Esophagus muscularis mucosa (tissue), 4 donors: ENCODE measurements around the gene ZNF629.

ENCODE experiments used
- EP300 ChIP-seq: sonication (generic); formaldehyde crosslinking; IDR thresholded peaks from one replicate; pipeline ENCODE4 v1.6.1; 2017; ENCODE audit warnings: antibody characterized with exemption
- POLR2A ChIP-seq: fragments of 450-650 bp; IDR thresholded peaks from one replicate; pipeline ENCODE4 v1.6.1; 2017; ENCODE audit warnings: antibody characterized with exemption, moderate library complexity, mild to moderate bottlenecking, low read depth
- POLR2AphosphoS5 ChIP-seq, 2 donors: sonication (generic); formaldehyde crosslinking; IDR thresholded peaks; one replicate each; pipeline ENCODE4 v1.6.1; 2017; ENCODE audit warnings: antibody characterized with exemption in 2 of 2
- TF ChIP-seq, protein P1 (sequence below), 3 experiments: fragments of 200-600 bp in 2 of 3; fragments of 450-650 bp in 1 of 3; sonication (generic) in 2 of 3; IDR thresholded peaks; one replicate each; pipeline ENCODE4 v1.5.1; 2017 to 2019; ENCODE audit warnings: antibody characterized with exemption in 3 of 3, mild to moderate bottlenecking in 2 of 3, moderate library complexity in 1 of 3

DNA sequence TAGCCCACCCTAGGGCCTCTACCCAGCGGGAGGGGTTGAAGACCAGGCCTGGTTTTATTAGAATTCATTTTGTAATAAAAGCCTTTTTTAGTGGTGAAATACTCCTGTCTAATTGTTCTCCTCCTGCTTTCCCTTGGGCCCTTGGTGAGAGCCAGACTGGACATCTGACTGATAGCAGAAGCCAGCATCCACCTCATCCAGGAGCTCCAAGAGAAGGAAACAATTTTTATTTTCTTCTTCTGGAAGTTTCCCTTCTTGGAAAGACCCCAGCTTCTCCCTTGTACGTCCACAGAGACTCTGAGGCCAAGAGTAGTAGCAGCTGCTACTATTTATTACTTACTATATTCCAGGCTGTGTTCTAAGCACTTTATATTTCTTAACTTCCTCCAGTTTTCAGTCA is 42.8 kb downstream of the ZNF629 start:
- TF ChIP-seq EP300 (no peak), POLR2A (no peak), POLR2AphosphoS5 (IDR thresholded peaks at IDR 0.05) (no peak)
- TF ChIP-seq, protein P1, sequence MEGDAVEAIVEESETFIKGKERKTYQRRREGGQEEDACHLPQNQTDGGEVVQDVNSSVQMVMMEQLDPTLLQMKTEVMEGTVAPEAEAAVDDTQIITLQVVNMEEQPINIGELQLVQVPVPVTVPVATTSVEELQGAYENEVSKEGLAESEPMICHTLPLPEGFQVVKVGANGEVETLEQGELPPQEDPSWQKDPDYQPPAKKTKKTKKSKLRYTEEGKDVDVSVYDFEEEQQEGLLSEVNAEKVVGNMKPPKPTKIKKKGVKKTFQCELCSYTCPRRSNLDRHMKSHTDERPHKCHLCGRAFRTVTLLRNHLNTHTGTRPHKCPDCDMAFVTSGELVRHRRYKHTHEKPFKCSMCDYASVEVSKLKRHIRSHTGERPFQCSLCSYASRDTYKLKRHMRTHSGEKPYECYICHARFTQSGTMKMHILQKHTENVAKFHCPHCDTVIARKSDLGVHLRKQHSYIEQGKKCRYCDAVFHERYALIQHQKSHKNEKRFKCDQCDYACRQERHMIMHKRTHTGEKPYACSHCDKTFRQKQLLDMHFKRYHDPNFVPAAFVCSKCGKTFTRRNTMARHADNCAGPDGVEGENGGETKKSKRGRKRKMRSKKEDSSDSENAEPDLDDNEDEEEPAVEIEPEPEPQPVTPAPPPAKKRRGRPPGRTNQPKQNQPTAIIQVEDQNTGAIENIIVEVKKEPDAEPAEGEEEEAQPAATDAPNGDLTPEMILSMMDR (IDR thresholded peaks at IDR 0.05), result no peak
